Fibroblast of the aortic adventitia (primary cell): ENCODE data around the gene CNTFR. TPM values are rescaled to one million over a fixed set of nuclear protein-coding genes. Genes with fewer than 3 reads are reported as not detected.
"Not testable (repeated sequence)": the region's sequence is repeated elsewhere in the genome, so short reads cannot be mapped to it uniquely, and the experiment has no call there.

Experiments
- DNase-seq: peaks from one replicate; pipeline ENCODE4 v3.0.0-alpha.2; 2010; ENCODE audit warnings: low read depth
- H3K4me3 ChIP-seq: 2 replicates; pipeline ENCODE4 v1.5.1; 2011; ENCODE audit warnings: low read depth, mild to moderate bottlenecking, control low read depth, low read length, moderate library complexity
- CTCF ChIP-seq: IDR thresholded peaks from 2 replicates; pipeline ENCODE4 v1.5.1; 2011; ENCODE audit warnings: mild to moderate bottlenecking, low read length, control low read depth, inconsistent platforms; ENCODE audit not compliant: insufficient read depth
- total RNA-seq: library from RNA; depleted of rRNA; stranded (reverse); fragments of >200 nt; gene quantifications from 2 replicates; pipeline ENCODE4 v1.2.3, GENCODE V29; 2012; ENCODE audit warnings: low replicate concordance

CNTFR gene
- total RNA-seq: 1.3 TPM in 1 of 2 replicates, not detected in the other

- DNase-seq: no peak
- peak within 1 kb of the TSS; percentile 40 for H3K4me3 ChIP-seq
- TF ChIP-seq CTCF: no peak
Measured at GRCh38 chr9:34589636-34590380, at the start of gene CNTFR. CNTFR (minus strand) TSS chr9:34589724; CDS start chr9:34568981, 20,743 bp downstream.

- DNase-seq: not testable (repeated sequence)
Measured at GRCh38 chr9:34639322-34639721, 49.8 kb upstream of the CNTFR start.

GRCh38 chr9:34638138-34638445 lies 48.6 kb upstream of the CNTFR start:
- H3K4me3 ChIP-seq: peak overlapping the region; percentile 81
- no peak for DNase-seq
- no peak for TF ChIP-seq CTCF

More at GRCh38 chr9:34639322-34639721, 49.8 kb upstream of the CNTFR start:
- not testable (repeated sequence) for H3K4me3 ChIP-seq

- peak; percentile 90 for DNase-seq
- H3K4me3 ChIP-seq: peak within 1 kb of the TSS; percentile 81
- peak; percentile 2 for TF ChIP-seq CTCF
Measured at GRCh38 chr9:34637356-34638137, 48.0 kb upstream of the CNTFR start, which contains the start of gene SIGMAR1. SIGMAR1 (minus strand) TSS chr9:34637787; CDS start chr9:34637697, 90 bp downstream.

- TF ChIP-seq CTCF: no peak
- DNase-seq: peak; percentile 44
- H3K4me3 ChIP-seq: peak overlapping the region; percentile 81
Measured at GRCh38 chr9:34636791-34637355, 47.3 kb upstream of the CNTFR start.

- no peak for TF ChIP-seq CTCF
- no peak overlapping the region for H3K4me3 ChIP-seq
- DNase-seq: no peak
Measured at GRCh38 chr9:34635556-34635955, 46.0 kb upstream of the CNTFR start.
